ENCODE measurements around the gene FBXO4. TPM values are rescaled to one million over a fixed set of nuclear protein-coding genes. Genes with fewer than 3 reads are reported as not detected.

FBXO4 gene
- total RNA-seq, 1 donor from 2014 or later, result 9.5 TPM

GRCh38 chr5:41985945-41986695 is 61.0 kb downstream of the FBXO4 start:
- no peaks in the 10 kb centered on the region for H3K27me3 ChIP-seq (ENCODE audit: control insufficient read depth, insufficient read depth, low read length)
- TF ChIP-seq CTCF (IDR thresholded peaks at IDR 0.05; ENCODE audit: insufficient read depth, low read length, severe bottlenecking), result no peak
- no peak for FAIRE-seq
- DNase-seq (ENCODE audit: low read depth), result no peak
- H3K36me3 ChIP-seq (ENCODE audit: control insufficient read depth, insufficient read depth, low read length), result no peaks in the 10 kb centered on the region
- H3K4me3 ChIP-seq (ENCODE audit: low read depth, low read length), result no peak overlapping the region

Other genes with a start within 250 kb of the FBXO4 start
- 15.3 and 20.5 TPM in 2 replicates for gene OXCT1, start 54.9 kb upstream of the FBXO4 start, total RNA-seq
- 14.8 and 15.8 TPM in 2 replicates for gene RIMOC1, start 20.9 kb upstream of the FBXO4 start, total RNA-seq